DND-41 (cell line): ENCODE results near the gene MRPS33.

Experiments
- ATAC-seq: fragments of 200-7000 bp; cut with Tn5 transposase; 3 replicates; pipeline ENCODE4 v1.9.1; 2021; ENCODE audit warnings: low read depth; ENCODE audit not compliant: insufficient read depth
- DNase-seq: peaks from one replicate; pipeline ENCODE4 v3.0.0-alpha.2; 2020
- H2AFZ ChIP-seq: 2 replicates; pipeline ENCODE4 v1.6.0; 2012; ENCODE audit warnings: low read depth, low read length
- H3K27ac ChIP-seq: 2 replicates; pipeline ENCODE4 v1.5.1; 2012; ENCODE audit warnings: low read length, inconsistent platforms
- H3K27me3 ChIP-seq: fragments of 200-600 bp; sonication (generic); 2 replicates; pipeline ENCODE4 v1.6.0; 2012; ENCODE audit warnings: low read length, mild to moderate bottlenecking, inconsistent platforms; ENCODE audit not compliant: insufficient read depth, poor library complexity
- H3K36me3 ChIP-seq: 2 replicates; pipeline ENCODE4 v1.5.1; 2012; ENCODE audit warnings: low read length, inconsistent platforms; ENCODE audit not compliant: insufficient read depth
- H3K4me1 ChIP-seq: 2 replicates; pipeline ENCODE4 v1.5.1; 2012; ENCODE audit warnings: mild to moderate bottlenecking, low read length; ENCODE audit not compliant: insufficient read depth
- H3K4me2 ChIP-seq: 2 replicates; pipeline ENCODE4 v1.6.0; 2012; ENCODE audit warnings: mild to moderate bottlenecking, moderate library complexity, low read length, inconsistent platforms; ENCODE audit not compliant: insufficient read depth
- H3K4me3 ChIP-seq, 2 experiments: fragments of 200-600 bp in 1 of 2; shearing (Covaris generic) in 1 of 2; 2 replicates each; pipeline ENCODE4 v1.5.1; 2012 to 2016; ENCODE audit warnings: inconsistent platforms in 2 of 2, low read length in 2 of 2, mild to moderate bottlenecking in 2 of 2, low read depth in 1 of 2, moderate library complexity in 1 of 2
- H3K79me2 ChIP-seq: 2 replicates; pipeline ENCODE4 v1.6.0; 2012; ENCODE audit warnings: low read length, inconsistent platforms; ENCODE audit not compliant: insufficient read depth
- H3K9ac ChIP-seq: 2 replicates; pipeline ENCODE4 v1.6.0; 2012; ENCODE audit warnings: low read depth, mild to moderate bottlenecking, inconsistent platforms, low read length, moderate library complexity
- H3K9me3 ChIP-seq: 2 replicates; pipeline ENCODE4 v1.5.1; 2012; ENCODE audit warnings: low read length, moderate library complexity, mild to moderate bottlenecking, inconsistent platforms; ENCODE audit not compliant: insufficient read depth, severe bottlenecking
- H4K20me1 ChIP-seq: 2 replicates; pipeline ENCODE4 v1.6.0; 2012; ENCODE audit warnings: low read length; ENCODE audit not compliant: insufficient read depth
- EZH2 ChIP-seq: IDR thresholded peaks from 3 replicates; pipeline ENCODE4 v1.6.1; 2012; ENCODE audit warnings: borderline replicate concordance, low read depth, mild to moderate bottlenecking, moderate library complexity, low read length, inconsistent platforms; ENCODE audit not compliant: severe bottlenecking
- TF ChIP-seq, protein P1 (sequence below): IDR thresholded peaks from 2 replicates; pipeline ENCODE4 v1.5.1; 2012; ENCODE audit warnings: borderline replicate concordance, low read length, moderate library complexity, mild to moderate bottlenecking; ENCODE audit not compliant: poor library complexity, severe bottlenecking; ENCODE audit errors: extremely low read depth

Gene MRPS33

DNA sequence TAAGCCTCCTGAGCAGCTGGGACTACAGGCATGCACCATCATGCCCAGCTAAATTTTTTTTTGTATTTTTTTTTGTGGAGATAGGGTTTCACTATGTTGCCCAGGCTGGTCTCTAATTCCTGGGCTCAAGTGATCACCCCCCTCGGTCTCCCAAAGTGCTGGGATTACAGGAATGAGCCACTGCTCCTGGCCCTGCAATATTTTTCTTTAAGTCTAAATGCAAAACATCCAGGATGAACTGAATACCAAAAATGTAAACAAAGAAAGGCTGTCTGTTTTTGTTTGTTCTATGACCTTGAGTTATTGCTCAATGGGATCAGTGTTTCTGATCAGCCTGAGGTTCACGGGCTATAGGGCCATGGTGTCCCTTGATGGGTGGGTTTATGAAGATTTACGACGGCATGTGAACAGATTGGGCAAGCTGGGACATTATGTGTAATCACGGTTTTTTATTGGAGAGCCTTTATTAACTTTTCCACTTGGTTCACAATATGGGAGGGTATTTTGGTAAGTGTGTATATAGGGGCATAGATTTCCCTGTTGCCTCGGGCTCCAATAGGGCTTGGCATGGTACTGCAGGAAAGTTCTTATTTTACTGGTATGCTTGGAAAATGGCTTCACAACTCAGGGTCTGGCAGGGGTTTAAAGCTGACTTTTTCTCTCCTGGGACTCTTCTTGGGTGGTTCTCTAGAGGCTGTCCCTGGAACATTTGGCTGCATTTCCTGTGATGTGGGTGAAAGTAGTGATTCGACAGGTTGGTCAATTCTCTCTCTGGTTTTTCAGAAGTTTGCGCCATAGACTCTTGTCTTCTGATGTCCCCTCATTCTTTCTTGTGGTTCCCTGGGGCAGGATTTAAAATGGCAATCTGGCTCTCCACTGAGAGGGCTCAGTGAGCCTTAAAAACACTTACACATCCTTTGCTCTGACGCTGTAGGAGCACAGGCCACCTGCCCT is 41.6 kb downstream of the MRPS33 start:
- Histone ChIP-seq H3K9ac (no peak overlapping the region), H3K9me3 (no peaks in the 10 kb centered on the region), H2AFZ (no peak overlapping the region), H3K27me3 (no peaks in the 10 kb centered on the region), H3K36me3 (no peaks in the 10 kb centered on the region), H3K4me2 (no peak overlapping the region), H3K79me2 (no peaks in the 10 kb centered on the region), H3K4me1 (no peaks in the 10 kb centered on the region), H3K4me3 (no peak overlapping the region), H4K20me1 (no peaks in the 10 kb centered on the region), H3K27ac (no peak overlapping the region)
- TF ChIP-seq EZH2, result no peak
- TF ChIP-seq, protein P1, sequence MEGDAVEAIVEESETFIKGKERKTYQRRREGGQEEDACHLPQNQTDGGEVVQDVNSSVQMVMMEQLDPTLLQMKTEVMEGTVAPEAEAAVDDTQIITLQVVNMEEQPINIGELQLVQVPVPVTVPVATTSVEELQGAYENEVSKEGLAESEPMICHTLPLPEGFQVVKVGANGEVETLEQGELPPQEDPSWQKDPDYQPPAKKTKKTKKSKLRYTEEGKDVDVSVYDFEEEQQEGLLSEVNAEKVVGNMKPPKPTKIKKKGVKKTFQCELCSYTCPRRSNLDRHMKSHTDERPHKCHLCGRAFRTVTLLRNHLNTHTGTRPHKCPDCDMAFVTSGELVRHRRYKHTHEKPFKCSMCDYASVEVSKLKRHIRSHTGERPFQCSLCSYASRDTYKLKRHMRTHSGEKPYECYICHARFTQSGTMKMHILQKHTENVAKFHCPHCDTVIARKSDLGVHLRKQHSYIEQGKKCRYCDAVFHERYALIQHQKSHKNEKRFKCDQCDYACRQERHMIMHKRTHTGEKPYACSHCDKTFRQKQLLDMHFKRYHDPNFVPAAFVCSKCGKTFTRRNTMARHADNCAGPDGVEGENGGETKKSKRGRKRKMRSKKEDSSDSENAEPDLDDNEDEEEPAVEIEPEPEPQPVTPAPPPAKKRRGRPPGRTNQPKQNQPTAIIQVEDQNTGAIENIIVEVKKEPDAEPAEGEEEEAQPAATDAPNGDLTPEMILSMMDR, result no peak
- no peak for DNase-seq
- no peak for ATAC-seq

DNA sequence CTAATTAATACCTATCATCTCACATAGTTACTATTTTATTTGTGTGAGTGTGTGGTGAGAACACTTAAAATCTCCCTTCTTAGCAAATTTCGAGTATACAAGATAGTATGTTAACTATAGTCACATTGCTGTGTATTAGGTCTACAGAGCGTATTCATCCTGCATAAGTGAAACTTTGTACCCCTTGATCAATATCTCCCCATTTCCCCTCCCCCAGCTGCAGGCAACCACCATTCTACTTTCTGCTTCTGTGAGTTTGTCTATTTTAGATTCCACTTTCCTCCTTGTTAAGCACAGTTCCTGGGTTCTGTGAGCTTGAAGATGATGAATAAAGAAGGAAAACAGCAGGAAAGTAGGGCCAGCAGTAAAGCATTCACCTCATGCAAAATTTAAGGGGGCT is 42.4 kb downstream of the MRPS33 start:
- H3K9ac ChIP-seq, result no peak overlapping the region
- TF ChIP-seq EZH2, result no peak
- TF ChIP-seq, protein P1, result no peak
- H3K4me3 ChIP-seq, result no peak overlapping the region
- H3K9me3 ChIP-seq, result no peaks in the 10 kb centered on the region
- no peaks in the 10 kb centered on the region for H3K36me3 ChIP-seq
- H3K27ac ChIP-seq, result no peak overlapping the region
- H3K4me1 ChIP-seq, result no peaks in the 10 kb centered on the region
- H3K27me3 ChIP-seq, result no peaks in the 10 kb centered on the region
- DNase-seq, result no peak
- no peak for ATAC-seq
- H4K20me1 ChIP-seq, result no peaks in the 10 kb centered on the region
- no peaks in the 10 kb centered on the region for H3K79me2 ChIP-seq
- H2AFZ ChIP-seq, result no peak overlapping the region
- H3K4me2 ChIP-seq, result no peak overlapping the region

DNA sequence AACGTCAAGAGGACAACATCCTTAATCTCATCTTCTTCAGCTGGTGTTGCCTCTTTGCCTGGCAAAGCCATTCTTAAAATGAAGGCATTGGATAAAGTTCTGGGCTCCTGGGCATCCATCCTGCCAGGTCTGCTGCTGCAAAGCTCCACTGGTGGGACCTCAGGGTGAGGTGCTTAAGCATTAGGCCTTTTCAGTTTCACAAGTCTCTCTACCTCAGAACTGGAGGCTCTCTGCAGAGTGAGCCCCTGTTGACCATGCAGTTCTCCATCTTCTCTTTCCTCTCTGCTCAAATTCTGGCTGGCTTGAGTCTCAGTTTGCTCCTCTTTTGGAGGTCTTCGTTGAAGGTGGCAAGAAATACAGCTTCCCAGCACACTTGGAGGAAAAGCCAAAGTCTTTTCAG is 47.3 kb downstream of the MRPS33 start:
- H3K79me2 ChIP-seq, result no peaks in the 10 kb centered on the region
- H3K9me3 ChIP-seq, result no peaks in the 10 kb centered on the region
- H3K9ac ChIP-seq, result no peak overlapping the region
- H3K27ac ChIP-seq, result no peak overlapping the region
- no peak overlapping the region for H2AFZ ChIP-seq
- no peaks in the 10 kb centered on the region for H4K20me1 ChIP-seq
- H3K36me3 ChIP-seq, result no peaks in the 10 kb centered on the region
- no peak for DNase-seq
- peaks cover 7% of the 10 kb centered on the region for H3K27me3 ChIP-seq
- no peaks in the 10 kb centered on the region for H3K4me1 ChIP-seq
- no peak overlapping the region for H3K4me2 ChIP-seq
- ATAC-seq, result no peak
- TF ChIP-seq EZH2, result no peak
- TF ChIP-seq, protein P1, result no peak
- H3K4me3 ChIP-seq, result no peak overlapping the region
